CD4-positive, alpha-beta T cell treated with Interleukin-1 beta for 1 hour (primary cell): ENCODE results near the gene KCNQ1OT1.

Source experiments
- DNase-seq, 2 donors: peaks; one replicate each; pipeline ENCODE4 v3.0.0-alpha.2; 2020 to 2022

Gene KCNQ1OT1

DNA sequence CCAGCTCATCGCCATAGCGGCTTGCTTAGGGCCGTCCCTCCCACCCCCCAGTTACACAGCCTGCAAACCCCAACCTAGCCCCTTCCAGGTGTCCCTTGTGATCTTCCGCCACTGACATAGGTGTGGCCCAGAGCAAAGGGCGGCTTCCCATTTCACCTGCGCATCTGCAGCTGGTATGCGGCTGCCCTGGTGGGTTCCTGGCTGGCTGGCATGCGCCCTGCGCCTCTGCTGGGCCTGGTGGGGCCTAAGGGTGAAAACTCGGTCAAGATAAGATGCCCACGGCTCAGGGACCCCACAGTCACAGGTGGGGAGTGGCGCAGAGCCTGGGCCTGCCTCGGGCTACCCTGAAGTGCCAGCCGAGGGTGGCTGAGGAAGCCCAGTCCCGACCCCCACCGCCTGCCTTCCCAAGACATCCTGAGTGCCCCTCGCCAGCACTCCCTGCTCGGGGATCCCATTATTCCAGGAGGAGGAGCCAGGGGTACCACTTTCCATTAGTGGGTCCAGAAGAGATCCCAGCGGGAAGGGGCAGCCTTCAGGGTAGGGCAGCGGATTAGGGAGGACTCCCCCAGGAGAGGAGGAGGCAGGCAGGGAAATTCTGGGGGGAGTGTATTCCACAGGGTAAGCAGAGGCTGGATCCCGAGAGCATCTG is 36.9 kb upstream of the KCNQ1OT1 start:
- DNase-seq, result no peak

DNA sequence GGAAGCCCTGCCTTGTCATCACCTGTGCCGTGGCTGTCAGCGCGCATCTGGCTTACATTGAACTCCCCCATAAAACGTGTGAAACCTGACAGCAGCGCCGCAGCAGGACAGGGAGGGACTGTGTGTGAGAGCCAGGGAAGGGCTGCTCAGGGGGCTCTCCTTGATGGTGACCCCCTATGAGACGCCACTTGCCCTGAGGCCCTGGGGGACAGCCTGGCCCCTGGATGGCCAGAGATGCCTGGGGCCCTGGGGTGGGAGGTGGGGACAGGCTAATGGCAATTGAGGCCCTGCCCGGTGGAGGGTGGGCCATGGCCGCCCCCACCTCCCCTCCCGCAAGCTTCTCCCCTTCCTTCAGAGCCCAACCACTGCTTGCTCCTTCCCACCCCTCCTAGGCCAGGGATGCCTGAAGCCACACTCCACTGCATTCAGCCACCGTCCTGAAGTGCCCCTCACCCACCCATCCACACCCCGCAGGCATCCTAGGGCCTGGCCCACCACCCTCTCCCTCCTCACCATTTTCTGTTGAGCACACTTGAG is 35.3 kb upstream of the KCNQ1OT1 start:
- no peak for DNase-seq

- no peak for DNase-seq
Measured at GRCh38 chr11:2734181-2735052, 34.6 kb upstream of the KCNQ1OT1 start.

GRCh38 chr11:2732940-2733628 is 33.3 kb upstream of the KCNQ1OT1 start:
- DNase-seq, result no peak

- no peak for DNase-seq
Measured at GRCh38 chr11:2732261-2732939, 32.6 kb upstream of the KCNQ1OT1 start.

GRCh38 chr11:2731130-2732125 is 31.6 kb upstream of the KCNQ1OT1 start:
- DNase-seq, result no peak

GRCh38 chr11:2730272-2731129 is 30.7 kb upstream of the KCNQ1OT1 start:
- no peak for DNase-seq

- DNase-seq, result no peak
Measured at GRCh38 chr11:2729841-2730240, 30.0 kb upstream of the KCNQ1OT1 start.

DNA sequence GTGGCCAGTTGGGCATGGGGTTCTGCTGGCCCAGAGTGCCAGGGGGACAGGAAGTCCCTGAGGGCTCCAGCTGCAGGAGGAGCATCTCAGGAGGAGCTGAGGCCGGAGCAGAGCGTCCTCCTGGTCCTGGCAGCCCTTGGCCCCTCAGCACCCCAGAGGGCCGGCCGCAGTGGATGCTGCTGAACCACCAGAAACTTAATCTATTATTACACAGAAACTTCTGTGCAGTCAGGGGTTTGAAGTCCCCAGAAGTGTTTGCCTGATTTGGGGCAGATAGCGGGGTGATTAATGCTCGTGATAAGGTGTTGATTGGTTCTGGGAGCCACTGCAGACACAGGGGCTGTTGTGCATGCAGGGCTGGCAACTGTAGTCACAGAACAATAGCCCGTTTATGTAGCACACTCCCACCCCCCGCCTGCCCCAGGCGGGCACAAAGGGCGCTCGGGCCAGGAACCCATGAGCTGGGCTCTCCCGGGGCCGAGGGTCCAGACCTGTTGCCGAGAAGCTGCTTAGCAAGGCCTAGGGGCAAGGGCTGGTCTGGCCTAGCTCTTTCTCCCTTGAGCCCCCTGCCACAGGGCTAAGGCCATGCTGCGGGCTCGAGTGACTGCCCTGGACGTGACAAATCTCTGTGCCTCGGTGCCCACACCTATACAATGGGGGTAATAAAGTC is 29.0 kb upstream of the KCNQ1OT1 start:
- no peak for DNase-seq

DNA sequence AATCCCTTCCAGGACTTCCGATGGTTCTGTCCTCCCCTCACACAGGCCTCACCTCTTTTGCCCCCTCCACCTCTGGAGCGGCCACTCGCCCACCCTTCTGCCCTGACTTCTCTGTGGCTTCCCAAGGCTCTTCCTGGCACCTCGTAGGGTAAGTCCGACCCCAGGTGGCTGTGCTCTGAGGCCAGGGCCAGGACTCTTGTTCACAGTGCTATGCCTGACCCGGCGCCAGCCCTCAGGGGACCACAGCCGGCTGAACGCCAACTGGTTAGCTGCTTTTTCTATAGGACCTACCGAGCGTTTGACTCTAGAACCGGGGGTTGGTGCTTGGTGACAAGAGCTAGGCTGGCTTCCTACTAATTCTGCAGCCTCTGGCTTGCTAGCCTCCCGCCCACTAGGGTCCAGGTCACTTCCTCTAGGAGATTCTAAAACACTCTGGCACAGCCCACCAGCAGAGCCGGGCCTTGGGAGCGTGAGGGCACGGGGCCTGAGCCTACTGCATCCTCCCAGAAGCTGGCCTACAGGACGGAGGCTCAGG is 28.4 kb upstream of the KCNQ1OT1 start:
- DNase-seq, result no peak

DNA sequence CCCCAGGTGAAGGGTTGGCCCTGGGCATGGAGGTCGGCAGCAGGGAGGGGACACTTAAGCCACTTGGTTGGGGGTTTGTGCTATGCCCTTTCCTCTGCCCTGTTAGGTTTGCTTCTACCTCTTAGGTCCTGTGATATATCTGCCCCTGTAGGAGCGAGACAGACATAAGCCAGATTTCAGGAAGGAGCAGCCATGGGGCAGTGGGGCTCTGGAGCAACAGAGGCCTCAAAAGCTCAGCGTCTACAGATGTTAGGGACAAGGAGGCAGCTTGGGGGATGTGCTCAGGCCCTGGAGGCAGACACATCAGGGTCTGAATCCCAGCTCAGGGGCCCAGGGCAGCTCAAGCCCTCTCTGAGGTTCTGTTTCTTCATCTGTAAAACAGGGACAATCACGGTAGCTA is 27.2 kb upstream of the KCNQ1OT1 start:
- DNase-seq, result no peak

GRCh38 chr11:2725368-2726300 is 25.8 kb upstream of the KCNQ1OT1 start:
- DNase-seq, result no peak

GRCh38 chr11:2724653-2725367 is 25.0 kb upstream of the KCNQ1OT1 start:
- no peak for DNase-seq

GRCh38 chr11:2724104-2724503 is 24.3 kb upstream of the KCNQ1OT1 start:
- DNase-seq, result no peak

DNA sequence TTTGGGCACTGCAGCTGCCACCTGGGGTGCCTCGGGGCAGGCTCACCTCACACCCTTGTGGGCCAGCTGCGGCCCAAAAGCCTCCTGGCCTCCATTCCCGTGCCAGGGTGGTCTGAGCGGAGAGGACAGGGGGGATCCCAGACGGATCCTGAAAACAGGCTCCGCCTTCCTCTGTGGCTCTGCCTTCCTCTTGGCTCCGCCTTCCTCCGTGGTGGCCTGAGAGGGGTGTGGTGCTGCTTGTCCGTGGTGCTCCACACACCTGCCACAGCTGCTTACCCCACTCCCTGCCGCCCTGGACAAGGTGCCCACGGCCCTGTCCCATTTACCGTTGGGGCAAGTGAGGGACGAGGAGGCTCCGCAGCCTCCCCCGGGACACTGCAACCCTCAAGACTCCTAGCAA is 23.2 kb upstream of the KCNQ1OT1 start:
- DNase-seq, result no peak

- no peak for DNase-seq
Measured at GRCh38 chr11:2721210-2721916, 21.6 kb upstream of the KCNQ1OT1 start.
